Endothelial cell of hepatic sinusoid (primary cell): ENCODE results near the gene S100A11.

Experiments
- in situ Hi-C: cut with HindIII; loops from 2 replicates; pipeline ENCODE4 v1.10.0; 2017; ENCODE audit warnings: low sequenced_read_pairs

The S100A11 gene

GRCh38 chr1:152042030-152042429, 5.2 kb upstream of the S100A11 start:
- in situ Hi-C loops: no loop called here

GRCh38 chr1:152039886-152040285, 3.1 kb upstream of the S100A11 start:
- in situ Hi-C loops: no loop called here

GRCh38 chr1:152039461-152039860, 2.7 kb upstream of the S100A11 start:
- in situ Hi-C loops: no loop called here

- in situ Hi-C loops: no loop called here
Measured at GRCh38 chr1:152038871-152039270, 2.1 kb upstream of the S100A11 start.

GRCh38 chr1:152035539-152036266, 1.1 kb downstream of the S100A11 start:
- in situ Hi-C loops: no loop called here

- in situ Hi-C loops: no loop called here
Measured at GRCh38 chr1:152034654-152035538, 1.9 kb downstream of the S100A11 start.

GRCh38 chr1:152034324-152034653, 2.5 kb downstream of the S100A11 start:
- in situ Hi-C loops: no loop called here

GRCh38 chr1:152029929-152030211, 6.9 kb downstream of the S100A11 start:
- in situ Hi-C loops: no loop called here

GRCh38 chr1:152029144-152029928, 7.5 kb downstream of the S100A11 start:
- in situ Hi-C loops: no loop called here

GRCh38 chr1:152026895-152027294, 9.9 kb downstream of the S100A11 start:
- in situ Hi-C loops: no loop called here

GRCh38 chr1:152024223-152024622, 12.6 kb downstream of the S100A11 start:
- in situ Hi-C loops: no loop called here

- in situ Hi-C loops: no loop called here
Measured at GRCh38 chr1:152023221-152023620, 13.6 kb downstream of the S100A11 start.

- in situ Hi-C loops: no loop called here
Measured at GRCh38 chr1:152022474-152022873, 14.3 kb downstream of the S100A11 start.

- in situ Hi-C loops: no loop called here
Measured at GRCh38 chr1:152021569-152021968, 15.2 kb downstream of the S100A11 start.

- in situ Hi-C loops: no loop called here
Measured at GRCh38 chr1:152020849-152021248, 16.0 kb downstream of the S100A11 start.

- in situ Hi-C loops: no loop called here
Measured at GRCh38 chr1:152018537-152018936, 18.3 kb downstream of the S100A11 start.

- in situ Hi-C loops: no loop called here
Measured at GRCh38 chr1:152015766-152016165, 21.0 kb downstream of the S100A11 start.

- in situ Hi-C loops: no loop called here
Measured at GRCh38 chr1:152014943-152015342, 21.9 kb downstream of the S100A11 start.

GRCh38 chr1:152013664-152014237, 23.1 kb downstream of the S100A11 start:
- in situ Hi-C loops: no loop called here

- in situ Hi-C loops: no loop called here
Measured at GRCh38 chr1:152009691-152010090, 27.1 kb downstream of the S100A11 start.

- in situ Hi-C loops: no loop called here
Measured at GRCh38 chr1:152007047-152007446, 29.8 kb downstream of the S100A11 start.
